Embryonic facial prominence (tissue), 1 donor: ENCODE measurements around the gene TRIM36.

ENCODE experiments used
- DNase-seq: peaks from one replicate; pipeline ENCODE4 v3.0.0-alpha.2; 2016; ENCODE audit errors: extremely low spot score

The TRIM36 gene

DNA sequence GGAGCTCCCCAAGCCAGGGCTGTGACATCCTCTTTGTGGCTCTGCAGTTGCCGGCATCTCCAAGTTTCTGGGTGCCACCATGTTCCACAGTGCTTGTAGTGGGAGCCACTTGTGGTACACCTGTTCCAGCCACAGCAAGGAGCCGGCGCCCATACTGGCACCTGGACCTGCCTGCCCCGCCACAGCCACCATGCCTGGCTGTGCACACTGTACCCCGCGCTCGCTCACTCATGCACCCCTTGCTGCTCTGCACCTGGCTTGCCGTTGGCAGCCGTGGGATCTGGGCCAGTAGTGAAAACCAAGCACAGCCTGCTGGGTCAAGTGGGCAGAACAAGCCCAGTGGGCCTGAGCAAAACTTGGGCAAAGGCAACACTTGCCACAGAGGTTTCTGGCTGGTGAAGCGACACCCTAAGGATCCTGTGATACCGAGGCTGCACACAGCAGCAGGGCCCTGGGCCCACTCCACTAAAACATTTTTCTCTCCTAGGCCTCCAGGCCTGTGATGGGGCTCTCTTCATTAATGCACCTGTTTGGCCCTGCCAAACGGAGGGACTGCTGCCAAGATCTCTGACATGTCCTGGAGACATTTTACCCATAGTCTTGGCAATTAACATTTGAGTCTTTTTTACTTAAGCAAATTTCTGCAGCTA, 2.8 kb downstream of the TRIM36 start:
- no peak for DNase-seq

GRCh38 chr5:115165790-115166189, 3.9 kb downstream of the TRIM36 start:
- no peak for DNase-seq

DNA sequence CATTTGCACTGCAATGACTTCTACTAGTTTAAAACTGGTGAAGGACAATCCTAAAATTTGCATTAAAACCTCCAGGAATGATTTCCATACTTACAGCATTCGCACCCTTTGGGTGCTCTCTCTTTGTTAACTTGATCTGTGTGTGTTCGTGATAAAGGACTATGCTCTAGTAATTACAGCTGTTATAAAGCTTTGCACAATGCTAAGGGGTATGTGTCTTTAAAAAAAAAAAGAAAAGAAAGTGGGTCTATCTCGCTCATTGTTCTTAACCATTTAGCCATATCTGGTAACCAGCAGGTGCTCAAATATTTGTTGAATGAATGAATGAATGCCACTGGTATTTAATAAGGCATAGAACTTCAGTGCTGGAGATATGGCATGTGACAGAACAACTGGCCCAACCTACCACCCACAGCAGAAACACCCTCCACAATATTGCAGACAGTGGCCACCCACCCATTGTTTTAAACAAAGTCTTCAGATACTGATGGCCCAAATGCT, 8.7 kb downstream of the TRIM36 start:
- DNase-seq, result no peak

DNA sequence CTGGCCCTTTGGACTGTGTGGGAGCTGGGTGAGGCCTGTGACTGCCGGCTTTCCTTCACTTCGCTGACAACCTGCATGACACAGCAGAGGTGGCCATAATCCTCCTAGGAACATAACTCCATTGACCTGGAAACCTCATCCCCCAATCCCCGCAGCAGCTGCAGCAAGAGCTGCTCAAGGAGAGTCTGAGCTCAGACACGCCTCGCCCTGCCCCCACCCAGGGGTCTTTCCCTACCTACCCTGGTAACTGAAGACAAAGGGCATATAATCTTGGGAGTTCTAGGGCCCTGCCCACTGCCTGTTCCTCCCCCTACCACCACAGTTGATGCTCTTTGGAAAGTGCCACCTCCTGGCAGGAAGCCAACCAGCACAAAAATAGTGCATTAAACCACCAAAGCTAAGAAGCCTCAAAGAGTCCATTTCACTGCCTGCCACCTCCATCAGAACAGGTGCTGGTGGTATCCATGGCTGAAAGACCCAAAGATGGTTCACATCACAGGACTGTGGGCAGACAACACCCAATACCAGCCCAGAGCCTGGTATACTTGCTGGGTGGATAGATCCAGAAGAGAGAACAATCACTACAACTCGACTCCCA, 18.4 kb downstream of the TRIM36 start:
- DNase-seq, result no peak

GRCh38 chr5:115150512-115150911, 19.2 kb downstream of the TRIM36 start:
- DNase-seq, result no peak

DNA sequence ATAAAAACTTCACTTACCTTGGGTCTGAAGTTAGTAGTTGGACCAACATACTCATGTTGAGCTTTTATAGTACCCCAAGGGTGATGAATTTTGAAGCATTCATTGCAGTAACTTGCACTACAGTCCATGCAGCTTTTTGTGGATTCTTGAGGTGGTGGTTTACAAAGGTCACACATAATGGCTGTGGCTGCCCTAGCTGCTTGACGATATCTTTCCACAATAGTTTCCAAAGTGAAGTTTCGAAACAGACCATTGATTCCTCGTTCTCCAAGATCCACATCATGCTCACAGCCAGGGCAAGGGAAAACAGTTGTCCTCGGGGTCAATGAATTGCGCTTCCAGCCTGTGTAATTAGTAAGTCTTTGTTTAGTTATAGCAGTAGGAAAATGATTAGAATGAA, 22.7 kb downstream of the TRIM36 start:
- DNase-seq, result no peak

GRCh38 chr5:115136294-115136693, 33.4 kb downstream of the TRIM36 start:
- DNase-seq, result no peak

GRCh38 chr5:115132465-115132864, 37.2 kb downstream of the TRIM36 start:
- DNase-seq, result no peak

GRCh38 chr5:115126303-115126702, 43.4 kb downstream of the TRIM36 start:
- DNase-seq, result no peak

- DNase-seq, result no peak
Observed at GRCh38 chr5:115124741-115125140, 45.0 kb downstream of the TRIM36 start.

DNA sequence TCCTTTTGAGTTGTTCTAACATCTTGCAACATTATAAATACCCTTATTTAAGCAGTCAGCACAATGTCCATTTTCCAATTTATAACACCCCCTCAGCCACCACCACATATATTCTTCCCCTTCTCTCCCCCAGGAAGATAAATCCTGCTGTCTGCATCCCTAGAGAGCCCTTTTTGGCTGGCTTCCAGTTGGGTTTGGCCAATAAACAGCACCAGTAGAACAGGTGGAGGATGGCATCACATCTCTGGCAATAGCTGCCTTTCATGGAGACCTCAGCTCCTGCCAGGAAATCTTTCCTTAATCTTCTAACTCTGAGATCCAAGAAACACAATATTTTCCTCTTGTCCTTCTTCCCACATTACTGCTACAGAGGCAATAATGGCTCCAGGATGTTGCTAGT, 53.7 kb downstream of the TRIM36 start:
- no peak for DNase-seq

DNA sequence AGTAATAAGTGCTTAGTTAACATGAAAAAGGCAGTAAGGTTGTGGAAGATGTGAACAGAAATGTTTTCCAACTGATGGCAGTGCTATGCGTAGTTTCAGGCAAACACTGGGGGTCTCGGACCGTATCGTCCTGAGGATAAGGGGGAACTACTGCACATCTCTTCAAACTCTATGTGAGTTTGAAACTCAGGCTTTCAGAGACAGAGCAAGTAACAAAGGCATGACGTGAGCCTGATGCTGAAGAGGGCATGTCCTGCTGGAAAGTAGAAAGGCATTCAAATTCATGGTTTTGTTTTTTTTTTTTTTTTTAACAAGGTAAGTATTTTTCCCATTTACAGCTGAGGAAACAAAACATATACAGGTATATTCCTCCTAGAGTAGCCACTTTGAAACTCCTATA, 59.9 kb downstream of the TRIM36 start:
- no peak for DNase-seq

- DNase-seq, result no peak
Observed at GRCh38 chr5:115109356-115109755, 60.4 kb downstream of the TRIM36 start.

DNA sequence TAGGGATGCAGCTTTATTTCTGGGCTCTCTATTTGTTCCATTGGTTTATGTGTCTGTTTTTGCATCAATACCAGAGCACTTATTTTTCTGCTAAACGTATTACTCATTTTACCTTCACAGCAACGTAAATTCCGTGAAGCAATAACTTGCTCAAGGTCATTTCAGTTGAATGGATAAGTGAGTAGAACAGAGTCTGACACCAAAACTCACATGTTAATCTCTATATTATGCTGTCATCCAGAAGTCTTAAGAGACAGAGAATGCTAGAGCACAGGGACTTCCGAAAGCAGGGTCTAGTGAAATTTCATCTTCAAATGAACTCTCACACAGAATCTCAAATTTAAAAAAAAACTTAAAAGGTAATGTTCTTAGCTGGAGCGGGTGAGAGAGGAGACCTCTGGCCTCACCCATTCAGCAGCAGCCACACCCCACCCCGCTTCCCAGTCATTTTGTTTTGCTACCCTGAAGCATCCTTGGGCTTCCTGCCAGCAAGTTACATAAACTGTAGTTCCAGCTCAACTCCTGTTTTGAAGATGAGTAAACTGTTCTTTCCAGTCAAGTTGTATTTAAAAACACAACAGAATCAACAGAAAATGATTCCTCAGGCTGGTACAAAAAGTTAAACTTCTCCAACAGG, 69.3 kb downstream of the TRIM36 start:
- no peak for DNase-seq

DNA sequence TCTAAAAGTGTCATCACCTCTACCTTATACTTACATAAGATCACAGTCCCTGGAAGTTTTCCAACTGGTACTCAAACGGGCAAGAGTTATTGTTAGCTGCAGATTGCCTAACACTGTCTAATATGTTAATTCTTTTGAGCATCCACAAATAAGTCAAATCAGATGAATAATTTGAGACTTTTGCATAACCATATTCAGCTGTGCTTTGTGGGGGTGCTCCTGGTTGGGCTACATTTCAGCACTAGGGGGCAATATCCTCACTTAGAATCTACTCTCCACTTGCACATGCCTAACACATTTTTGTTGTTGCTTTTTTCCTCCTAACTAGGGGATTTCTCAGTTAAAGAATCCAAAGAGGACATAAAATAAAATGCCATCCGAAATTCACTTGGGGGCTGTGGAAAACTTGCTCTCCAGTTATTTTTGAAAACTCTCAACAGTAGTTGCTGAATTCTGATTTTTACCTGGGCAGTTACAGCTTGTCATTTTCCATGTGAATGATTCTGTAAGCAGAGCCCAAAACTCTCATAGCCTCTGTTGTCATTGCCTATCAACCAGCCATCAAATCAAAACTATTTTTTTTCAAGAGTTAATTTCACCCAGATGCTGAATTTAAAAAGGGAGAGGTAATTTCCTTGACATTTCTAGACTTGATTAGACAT, 71.5 kb downstream of the TRIM36 start:
- DNase-seq, result peak; percentile 14

DNA sequence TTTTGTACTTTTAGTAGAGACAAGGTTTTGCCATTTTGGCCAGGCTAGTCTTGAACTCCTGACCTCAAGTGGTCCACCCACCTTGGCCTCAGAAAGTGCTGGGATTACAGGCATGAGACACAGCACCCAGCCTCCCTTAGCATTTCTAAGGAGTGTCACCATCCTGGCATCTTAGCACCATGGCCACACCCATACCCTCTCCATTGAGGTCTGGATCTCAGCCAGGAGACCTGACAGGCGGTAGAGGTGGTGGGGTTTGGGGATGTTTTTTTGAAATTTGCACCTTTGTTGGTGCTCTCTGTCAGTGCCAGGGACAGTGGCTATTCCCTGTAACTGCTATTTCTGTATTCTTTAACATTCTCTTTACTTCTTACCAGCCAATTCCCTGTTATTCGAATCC, 72.5 kb downstream of the TRIM36 start:
- no peak for DNase-seq

- DNase-seq, result no peak
Observed at GRCh38 chr5:115096034-115096769, 73.5 kb downstream of the TRIM36 start.

DNA sequence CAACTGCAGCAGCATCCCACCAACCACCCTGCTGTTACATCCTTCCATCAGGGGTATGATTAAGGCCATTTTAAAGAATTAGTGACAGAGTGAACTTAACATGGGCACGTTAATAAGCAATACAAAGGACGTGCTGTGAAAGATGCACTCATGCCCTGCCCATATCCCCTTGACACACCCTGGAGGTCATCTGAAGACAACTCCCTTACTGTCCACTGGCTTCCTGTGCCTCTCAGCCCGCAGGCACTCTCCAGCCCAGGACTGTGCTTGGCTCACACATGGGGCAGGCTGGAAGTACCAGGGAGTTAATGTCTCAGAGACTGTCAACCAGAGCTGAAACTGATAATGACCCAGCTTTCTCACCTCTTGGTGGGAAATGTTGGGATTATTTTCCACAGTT, 81.8 kb downstream of the TRIM36 start:
- no peak for DNase-seq

DNA sequence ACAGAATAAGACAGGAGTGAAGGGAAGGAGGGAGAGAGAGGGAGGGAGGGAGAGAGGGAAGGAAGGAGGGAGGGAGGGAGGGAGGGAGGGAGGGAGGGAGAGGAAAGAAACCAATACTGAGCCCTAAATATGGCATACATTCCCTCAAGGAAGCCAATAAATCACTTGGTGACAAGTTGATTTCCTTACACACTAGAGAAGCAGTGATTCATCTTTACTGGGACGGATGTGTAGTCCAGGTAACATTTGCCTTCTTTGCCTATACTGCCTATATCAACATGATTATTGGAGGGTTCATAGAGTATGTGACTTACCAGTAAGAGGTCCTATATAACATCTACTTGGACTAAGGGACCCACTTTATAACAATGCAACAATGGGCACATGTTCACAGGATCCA, 83.2 kb downstream of the TRIM36 start:
- DNase-seq, result no peak

GRCh38 chr5:115084246-115084793, 85.4 kb downstream of the TRIM36 start:
- DNase-seq, result no peak

DNA sequence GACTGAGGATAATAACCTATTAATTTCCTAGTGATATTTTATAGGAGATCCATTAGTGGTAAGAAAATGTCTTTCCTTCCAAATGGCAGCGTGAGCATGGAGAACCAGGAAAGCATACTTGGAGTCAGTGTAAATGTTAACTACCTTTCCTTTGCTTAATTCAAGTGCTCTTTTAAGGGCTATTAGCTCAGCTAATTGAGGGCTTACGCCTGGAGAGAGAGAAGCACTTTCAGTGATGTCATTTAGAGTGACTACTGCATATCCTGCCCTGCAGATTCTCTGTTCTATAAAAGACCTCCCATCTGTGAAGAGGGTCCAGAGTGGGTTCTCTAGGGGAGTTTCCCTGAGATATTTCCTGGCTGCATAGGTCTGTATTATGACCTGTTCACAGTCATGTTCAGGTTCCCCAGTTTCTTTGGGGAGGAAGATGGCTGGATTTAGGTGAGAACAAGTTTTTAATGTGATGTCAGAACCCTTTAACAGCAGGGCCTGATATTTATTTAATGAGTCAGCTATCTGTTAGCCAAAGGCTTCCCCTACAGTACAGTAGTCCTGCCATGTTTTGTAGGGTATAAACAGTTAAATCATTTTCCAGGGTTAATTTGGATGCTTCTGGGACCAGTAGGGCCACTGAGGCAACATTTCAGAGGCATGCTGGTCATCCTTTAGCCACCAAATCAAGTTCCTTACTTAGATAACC, 89.6 kb downstream of the TRIM36 start:
- no peak for DNase-seq
